ENCODE data around the gene MDM4. TPM values are rescaled to one million over a fixed set of nuclear protein-coding genes. Genes with fewer than 3 reads are reported as not detected.

Gene MDM4
- total and polyA plus RNA-seq, 2 donors (not counting 1 experiment from before 2014, with no cell fraction given): 23.6 to 41.0 TPM

- no peak overlapping the region for H3K4me3 ChIP-seq (replicated peaks in 1 of 4; ENCODE audit: control extremely low read depth in 1 of 4, insufficient read depth in 1 of 4, low read depth in 3 of 4, low read length in 4 of 4)
- H2AFZ ChIP-seq (ENCODE audit: low read length): no peak overlapping the region
- H3K27ac ChIP-seq (ENCODE audit: insufficient read depth, low read length): no peak overlapping the region
- H3K9me3 ChIP-seq (ENCODE audit: control insufficient read depth, insufficient read depth, low read depth, low read length): no peaks in the 10 kb centered on the region
- DNase-seq (ENCODE audit: low read depth in 2 of 2): no peak
- no peaks in the 10 kb centered on the region for H3K36me3 ChIP-seq (ENCODE audit: control insufficient read depth, insufficient read depth, low read length)
- H3K9ac ChIP-seq (ENCODE audit: insufficient read depth, low read length): no peak overlapping the region
- H4K20me1 ChIP-seq (ENCODE audit: control insufficient read depth, extremely low read depth, insufficient read depth, low read length): no peaks in the 10 kb centered on the region
- H3K27me3 ChIP-seq (ENCODE audit: control insufficient read depth, insufficient read depth, low read length): peaks cover 27% of the 10 kb centered on the region
- H3K4me1 ChIP-seq (ENCODE audit: control insufficient read depth, extremely low read depth, insufficient read depth, low read length): no peaks in the 10 kb centered on the region
- H3K4me2 ChIP-seq (ENCODE audit: extremely low read depth, insufficient read depth, low read length): no peak overlapping the region
- H3K79me2 ChIP-seq (ENCODE audit: control insufficient read depth, insufficient read depth, low read length): no peaks in the 10 kb centered on the region
- TF ChIP-seq EZH2 (IDR thresholded peaks at IDR 0.05; ENCODE audit: low read length, missing control alignments) (no peak), CTCF (conservative IDR thresholded peaks at IDR 0.05 in 1 of 2, IDR thresholded peaks at IDR 0.05 in 1 of 2; ENCODE audit: low read depth in 1 of 2, low read length in 2 of 2) (no peak)
Measured at GRCh38 chr1:204498981-204499380, 17.2 kb upstream of the MDM4 start.

DNA sequence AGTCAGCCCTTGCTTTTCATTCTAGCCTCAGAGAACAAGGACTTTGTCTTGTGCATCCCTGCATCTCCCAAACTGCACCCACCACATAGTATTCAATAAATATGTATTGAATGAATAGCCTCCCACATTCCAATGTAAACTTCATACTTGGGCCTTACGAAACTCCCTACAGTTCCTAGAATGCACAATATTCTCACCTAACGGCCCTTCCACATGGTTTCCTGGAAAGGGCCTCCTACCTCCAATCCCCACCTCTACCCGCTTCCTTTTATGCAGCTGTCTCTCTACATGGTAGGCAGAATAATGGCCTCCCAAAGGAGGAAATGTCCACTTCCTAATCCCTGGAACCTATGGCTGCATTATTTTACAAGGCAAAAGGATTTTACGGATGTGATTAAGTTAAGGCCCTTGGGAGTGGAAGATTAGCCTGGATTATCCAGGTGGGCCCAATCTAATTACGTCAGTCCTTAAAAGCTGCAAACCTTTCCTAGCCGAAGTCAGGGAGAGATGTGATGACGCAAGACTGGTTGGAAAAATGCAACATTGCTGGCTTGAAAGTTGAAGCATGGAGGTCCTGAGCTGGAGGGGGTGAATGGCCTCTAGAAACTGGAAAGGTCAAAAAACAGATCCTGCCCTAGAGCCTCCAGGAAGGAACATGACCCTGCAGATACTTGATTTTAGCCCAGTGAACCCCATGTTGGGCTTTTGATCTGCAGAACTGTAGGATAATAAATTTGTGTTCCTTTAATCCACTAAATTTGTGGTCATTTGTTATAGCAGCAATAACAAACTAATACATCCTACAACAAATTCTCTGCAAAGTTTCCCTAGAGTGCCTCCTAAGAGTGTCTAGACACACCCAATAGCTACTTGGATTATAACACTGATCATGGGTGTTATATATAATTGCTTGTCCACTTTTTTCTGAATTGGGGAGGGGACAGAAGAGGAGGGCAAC lies 16.4 kb upstream of the MDM4 start:
- Histone ChIP-seq H3K79me2 (ENCODE audit: control insufficient read depth, insufficient read depth, low read length) (no peaks in the 10 kb centered on the region), H3K9me3 (ENCODE audit: control insufficient read depth, insufficient read depth, low read depth, low read length) (no peaks in the 10 kb centered on the region), H3K4me1 (ENCODE audit: control insufficient read depth, extremely low read depth, insufficient read depth, low read length) (no peaks in the 10 kb centered on the region), H3K36me3 (ENCODE audit: control insufficient read depth, insufficient read depth, low read length) (no peaks in the 10 kb centered on the region), H4K20me1 (ENCODE audit: control insufficient read depth, extremely low read depth, insufficient read depth, low read length) (no peaks in the 10 kb centered on the region), H3K9ac (ENCODE audit: insufficient read depth, low read length) (no peak overlapping the region), H3K4me2 (ENCODE audit: extremely low read depth, insufficient read depth, low read length) (no peak overlapping the region), H3K4me3 (replicated peaks in 1 of 4; ENCODE audit: control extremely low read depth in 1 of 4, insufficient read depth in 1 of 4, low read depth in 3 of 4, low read length in 4 of 4) (no peak overlapping the region), H2AFZ (ENCODE audit: low read length) (no peak overlapping the region), H3K27ac (ENCODE audit: insufficient read depth, low read length) (no peak overlapping the region), H3K27me3 (ENCODE audit: control insufficient read depth, insufficient read depth, low read length) (peaks cover 27% of the 10 kb centered on the region)
- no peak for DNase-seq (ENCODE audit: low read depth in 2 of 2)
- no peak for TF ChIP-seq CTCF (conservative IDR thresholded peaks at IDR 0.05 in 1 of 2, IDR thresholded peaks at IDR 0.05 in 1 of 2; ENCODE audit: low read depth in 1 of 2, low read length in 2 of 2)
- TF ChIP-seq EZH2 (IDR thresholded peaks at IDR 0.05; ENCODE audit: low read length, missing control alignments): no peak

GRCh38 chr1:204502241-204502640 lies 14.0 kb upstream of the MDM4 start:
- Histone ChIP-seq H3K27ac (ENCODE audit: insufficient read depth, low read length) (no peak overlapping the region), H3K9me3 (ENCODE audit: control insufficient read depth, insufficient read depth, low read depth, low read length) (no peaks in the 10 kb centered on the region), H3K4me2 (ENCODE audit: extremely low read depth, insufficient read depth, low read length) (no peak overlapping the region), H2AFZ (ENCODE audit: low read length) (no peak overlapping the region), H3K4me3 (replicated peaks in 1 of 4; ENCODE audit: control extremely low read depth in 1 of 4, insufficient read depth in 1 of 4, low read depth in 3 of 4, low read length in 4 of 4) (no peak overlapping the region), H4K20me1 (ENCODE audit: control insufficient read depth, extremely low read depth, insufficient read depth, low read length) (no peaks in the 10 kb centered on the region), H3K27me3 (ENCODE audit: control insufficient read depth, insufficient read depth, low read length) (peaks cover 11% of the 10 kb centered on the region), H3K4me1 (ENCODE audit: control insufficient read depth, extremely low read depth, insufficient read depth, low read length) (no peaks in the 10 kb centered on the region), H3K79me2 (ENCODE audit: control insufficient read depth, insufficient read depth, low read length) (no peaks in the 10 kb centered on the region), H3K9ac (ENCODE audit: insufficient read depth, low read length) (no peak overlapping the region), H3K36me3 (ENCODE audit: control insufficient read depth, insufficient read depth, low read length) (no peaks in the 10 kb centered on the region)
- TF ChIP-seq EZH2 (IDR thresholded peaks at IDR 0.05; ENCODE audit: low read length, missing control alignments) (no peak), CTCF (conservative IDR thresholded peaks at IDR 0.05 in 1 of 2, IDR thresholded peaks at IDR 0.05 in 1 of 2; ENCODE audit: low read depth in 1 of 2, low read length in 2 of 2) (no peak)
- no peak for DNase-seq (ENCODE audit: low read depth in 2 of 2)

All from fibroblast of lung (primary cell).